DOHH2 (cell line): ENCODE results near the gene FAM171A1.
"Not testable (repeated sequence)": the region's sequence is repeated elsewhere in the genome, so short reads cannot be mapped to it uniquely, and the experiment has no call there.

Experiments used
- H3F3A ChIP-seq: fragments of 200-600 bp; sonication (generic), shearing (Covaris generic); 2 replicates; pipeline ENCODE4 v1.6.0; 2016; ENCODE audit warnings: antibody characterized with exemption, mild to moderate bottlenecking; ENCODE audit not compliant: control insufficient read depth, insufficient read depth
- H3K27ac ChIP-seq: fragments of 200-600 bp; sonication (generic); 2 replicates; pipeline ENCODE4 v1.5.1; 2014; ENCODE audit warnings: low read depth, mild to moderate bottlenecking, low read length, moderate library complexity
- H3K27me3 ChIP-seq: fragments of 200-600 bp; sonication (generic); 2 replicates; pipeline ENCODE4 v1.6.1; 2014; ENCODE audit warnings: mild to moderate bottlenecking, low read length, mixed read lengths; ENCODE audit not compliant: control insufficient read depth
- H3K36me3 ChIP-seq: fragments of 200-600 bp; sonication (generic); 2 replicates; pipeline ENCODE4 v1.6.1; 2014; ENCODE audit warnings: mild to moderate bottlenecking, low read length, moderate library complexity, mixed read lengths; ENCODE audit not compliant: control insufficient read depth
- H3K4me1 ChIP-seq: fragments of 200-600 bp; sonication (generic); 2 replicates; pipeline ENCODE4 v1.6.1; 2014; ENCODE audit warnings: mild to moderate bottlenecking, low read length, mixed read lengths; ENCODE audit not compliant: control insufficient read depth
- H3K4me2 ChIP-seq: fragments of 200-600 bp; sonication (generic); 2 replicates; pipeline ENCODE4 v1.6.0; 2014; ENCODE audit warnings: mild to moderate bottlenecking, low read length, moderate library complexity
- H3K4me3 ChIP-seq: fragments of 200-600 bp; sonication (generic); 2 replicates; pipeline ENCODE4 v1.5.1; 2014; ENCODE audit warnings: mild to moderate bottlenecking, low read length, mixed read lengths
- H3K79me2 ChIP-seq: fragments of 200-600 bp; sonication (generic); 2 replicates; pipeline ENCODE4 v1.6.1; 2014; ENCODE audit warnings: mild to moderate bottlenecking, low read length, mixed read lengths; ENCODE audit not compliant: control insufficient read depth
- H3K9me2 ChIP-seq: fragments of 200-600 bp; sonication (generic); replicated peaks from 2 replicates; pipeline ENCODE4 v1.6.1; 2014; ENCODE audit warnings: mild to moderate bottlenecking, low read length, mixed read lengths; ENCODE audit not compliant: control insufficient read depth
- H3K9me3 ChIP-seq: fragments of 200-600 bp; sonication (generic); 2 replicates; pipeline ENCODE4 v1.6.1; 2014; ENCODE audit warnings: antibody characterized with exemption, low read length, mixed read lengths; ENCODE audit not compliant: control insufficient read depth, insufficient read depth
- H4K20me1 ChIP-seq: fragments of 200-600 bp; sonication (generic); 2 replicates; pipeline ENCODE4 v1.6.0; 2014; ENCODE audit warnings: low read depth, mild to moderate bottlenecking, antibody characterized with exemption, low read length, moderate library complexity; ENCODE audit not compliant: control insufficient read depth, insufficient read depth
- EZH2phosphoT487 ChIP-seq: fragments of 200-600 bp; sonication (generic); IDR thresholded peaks from 2 replicates; pipeline ENCODE4 v1.6.1; 2017; ENCODE audit warnings: borderline replicate concordance, mild to moderate bottlenecking, antibody characterized with exemption, low read length, moderate library complexity, mixed read lengths
- TF ChIP-seq, protein P1 (sequence below): fragments of 200-600 bp; sonication (generic); IDR thresholded peaks from one replicate; pipeline ENCODE4 v1.5.1; 2014; ENCODE audit warnings: antibody characterized with exemption, mild to moderate bottlenecking, low read depth, low read length; ENCODE audit not compliant: poor library complexity, severe bottlenecking

Gene FAM171A1

DNA sequence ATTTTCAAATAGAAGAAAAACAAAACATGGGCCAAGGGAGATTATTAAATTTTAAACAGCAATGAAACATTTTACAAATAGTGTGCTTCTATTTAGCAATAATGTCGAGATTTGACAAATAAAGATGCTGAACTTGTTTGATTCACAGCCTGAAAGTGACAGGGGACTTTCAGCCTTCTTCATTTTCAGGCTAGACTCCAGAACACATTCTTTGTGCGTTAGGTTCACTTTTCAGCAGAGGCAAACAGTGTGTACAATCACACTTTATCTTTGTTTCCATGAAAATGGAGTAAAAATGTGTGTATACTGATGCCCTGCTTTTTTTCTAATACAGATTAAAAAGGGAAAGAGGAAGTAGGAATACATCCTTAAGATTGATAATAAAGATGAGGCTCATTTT, 35.6 kb downstream of the FAM171A1 start:
- no peaks in the 10 kb centered on the region for H3K9me2 ChIP-seq
- H3K79me2 ChIP-seq: no peaks in the 10 kb centered on the region
- no peaks in the 10 kb centered on the region for H3K27me3 ChIP-seq
- H3K4me3 ChIP-seq: no peak overlapping the region
- no peaks in the 10 kb centered on the region for H3F3A ChIP-seq
- H4K20me1 ChIP-seq: no peaks in the 10 kb centered on the region
- no peaks in the 10 kb centered on the region for H3K36me3 ChIP-seq
- no peak for TF ChIP-seq EZH2phosphoT487
- TF ChIP-seq, protein P1, sequence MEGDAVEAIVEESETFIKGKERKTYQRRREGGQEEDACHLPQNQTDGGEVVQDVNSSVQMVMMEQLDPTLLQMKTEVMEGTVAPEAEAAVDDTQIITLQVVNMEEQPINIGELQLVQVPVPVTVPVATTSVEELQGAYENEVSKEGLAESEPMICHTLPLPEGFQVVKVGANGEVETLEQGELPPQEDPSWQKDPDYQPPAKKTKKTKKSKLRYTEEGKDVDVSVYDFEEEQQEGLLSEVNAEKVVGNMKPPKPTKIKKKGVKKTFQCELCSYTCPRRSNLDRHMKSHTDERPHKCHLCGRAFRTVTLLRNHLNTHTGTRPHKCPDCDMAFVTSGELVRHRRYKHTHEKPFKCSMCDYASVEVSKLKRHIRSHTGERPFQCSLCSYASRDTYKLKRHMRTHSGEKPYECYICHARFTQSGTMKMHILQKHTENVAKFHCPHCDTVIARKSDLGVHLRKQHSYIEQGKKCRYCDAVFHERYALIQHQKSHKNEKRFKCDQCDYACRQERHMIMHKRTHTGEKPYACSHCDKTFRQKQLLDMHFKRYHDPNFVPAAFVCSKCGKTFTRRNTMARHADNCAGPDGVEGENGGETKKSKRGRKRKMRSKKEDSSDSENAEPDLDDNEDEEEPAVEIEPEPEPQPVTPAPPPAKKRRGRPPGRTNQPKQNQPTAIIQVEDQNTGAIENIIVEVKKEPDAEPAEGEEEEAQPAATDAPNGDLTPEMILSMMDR: no peak
- H3K9me3 ChIP-seq: no peaks in the 10 kb centered on the region
- no peaks in the 10 kb centered on the region for H3K4me1 ChIP-seq
- no peak overlapping the region for H3K27ac ChIP-seq
- no peak overlapping the region for H3K4me2 ChIP-seq

DNA sequence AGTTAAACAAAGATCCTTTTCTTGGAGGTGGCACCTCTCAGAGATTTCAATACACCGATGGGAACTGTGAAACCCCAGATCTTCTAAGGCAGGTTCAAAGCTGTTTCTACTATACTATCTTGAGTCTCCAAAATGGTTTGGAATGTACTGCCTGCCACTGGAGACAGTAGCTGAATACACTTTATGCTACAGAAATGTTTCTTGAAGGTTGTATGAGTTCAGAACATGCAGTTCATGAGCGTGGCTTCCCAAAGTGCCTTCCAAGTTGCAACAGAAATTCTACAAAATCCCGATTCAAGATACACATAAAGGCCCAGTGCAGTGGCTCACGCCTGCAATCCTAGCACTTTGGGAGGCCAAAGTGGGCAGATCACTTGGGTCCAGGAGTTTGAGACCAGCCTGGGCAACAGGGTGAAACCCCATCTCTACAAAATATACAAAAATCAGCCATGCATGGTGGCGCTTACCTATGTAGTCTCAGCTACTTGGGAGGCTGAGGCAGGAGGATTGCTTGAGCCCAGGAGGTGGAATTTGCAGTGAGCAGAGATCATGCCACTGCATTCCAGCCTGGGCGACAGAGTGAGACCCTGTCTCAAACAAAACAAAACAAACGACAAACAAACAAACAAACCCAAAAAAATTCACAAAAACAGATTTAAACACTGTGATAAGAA, 36.3 kb downstream of the FAM171A1 start:
- H3K4me1 ChIP-seq: no peaks in the 10 kb centered on the region
- TF ChIP-seq EZH2phosphoT487: no peak
- TF ChIP-seq, protein P1: no peak
- H3K4me3 ChIP-seq: no peak overlapping the region
- H3K27ac ChIP-seq: no peak overlapping the region
- no peaks in the 10 kb centered on the region for H3K9me3 ChIP-seq
- H3K9me2 ChIP-seq: no peaks in the 10 kb centered on the region
- no peaks in the 10 kb centered on the region for H3K27me3 ChIP-seq
- no peaks in the 10 kb centered on the region for H4K20me1 ChIP-seq
- H3K4me2 ChIP-seq: no peak overlapping the region
- H3F3A ChIP-seq: no peaks in the 10 kb centered on the region
- no peaks in the 10 kb centered on the region for H3K36me3 ChIP-seq
- no peaks in the 10 kb centered on the region for H3K79me2 ChIP-seq

DNA sequence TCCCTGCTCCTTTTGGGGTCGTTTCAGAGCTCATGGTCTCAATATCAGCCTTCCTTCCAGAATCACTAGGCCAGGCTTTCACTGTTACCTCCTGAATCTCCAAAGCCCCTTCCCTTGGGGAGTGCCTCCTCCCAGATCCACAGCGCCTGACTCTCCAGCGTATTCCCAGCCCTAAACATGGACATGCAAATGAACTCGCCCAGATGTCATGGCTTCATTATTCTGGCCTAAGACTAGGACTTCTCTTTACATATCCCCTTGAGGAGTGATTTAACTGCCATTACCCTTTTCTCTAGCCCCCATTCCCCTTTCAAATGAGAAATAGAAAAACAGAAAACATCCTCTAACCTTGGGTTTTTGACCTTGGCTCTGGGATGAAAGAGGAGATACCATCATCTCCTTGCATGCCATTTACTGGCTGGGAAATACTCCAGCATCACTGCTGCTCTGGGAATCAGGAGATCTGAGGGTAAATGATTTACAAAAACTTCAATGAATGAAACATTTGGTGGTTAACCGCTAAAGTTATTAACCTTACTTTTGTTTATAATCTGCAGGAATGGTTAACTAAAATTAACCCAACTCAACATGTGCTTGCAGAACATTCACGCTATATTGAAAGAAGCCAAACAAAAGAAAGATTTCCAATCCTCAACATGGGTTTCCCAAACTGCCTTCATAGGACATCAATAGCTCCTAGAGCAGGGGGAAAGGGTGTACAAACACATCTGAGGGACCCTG, 37.0 kb downstream of the FAM171A1 start:
- TF ChIP-seq EZH2phosphoT487: no peak
- TF ChIP-seq, protein P1: no peak
- H3F3A ChIP-seq: no peaks in the 10 kb centered on the region
- H3K4me1 ChIP-seq: no peaks in the 10 kb centered on the region
- no peak overlapping the region for H3K4me2 ChIP-seq
- no peaks in the 10 kb centered on the region for H4K20me1 ChIP-seq
- no peaks in the 10 kb centered on the region for H3K27me3 ChIP-seq
- no peaks in the 10 kb centered on the region for H3K79me2 ChIP-seq
- H3K4me3 ChIP-seq: no peak overlapping the region
- no peaks in the 10 kb centered on the region for H3K9me2 ChIP-seq
- H3K36me3 ChIP-seq: no peaks in the 10 kb centered on the region
- no peaks in the 10 kb centered on the region for H3K9me3 ChIP-seq
- no peak overlapping the region for H3K27ac ChIP-seq

DNA sequence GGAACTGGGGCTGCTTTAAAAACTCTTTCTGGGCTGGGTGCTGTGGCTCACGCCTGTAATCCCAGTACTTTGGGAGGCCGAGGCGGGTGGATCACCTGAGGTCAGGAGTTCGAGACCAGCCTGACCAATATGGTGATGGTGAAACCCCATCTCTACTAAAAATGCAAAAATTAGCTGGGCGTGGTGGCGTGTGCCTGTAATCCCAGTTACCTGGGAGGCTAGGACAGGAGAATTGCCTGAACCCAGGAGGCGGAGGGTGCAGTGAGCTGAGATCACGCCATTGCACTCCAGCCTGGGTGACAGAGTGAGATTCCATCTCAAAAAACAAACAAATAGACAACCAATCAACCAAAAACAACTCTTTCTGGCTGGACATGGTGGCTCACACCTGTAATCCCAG, 37.9 kb downstream of the FAM171A1 start:
- not testable (repeated sequence) for H3K79me2 ChIP-seq, H4K20me1 ChIP-seq

More for the DNA sequence above, 37.9 kb downstream of the FAM171A1 start:
- H3K4me2 ChIP-seq, H3F3A ChIP-seq, H3K4me3 ChIP-seq, H3K27ac ChIP-seq, H3K36me3 ChIP-seq, H3K9me3 ChIP-seq, H3K4me1 ChIP-seq, H3K27me3 ChIP-seq, H3K9me2 ChIP-seq: not testable (repeated sequence)
